ENCODE data around the gene DLG4. TPM values are rescaled to one million over a fixed set of nuclear protein-coding genes. Genes with fewer than 3 reads are reported as not detected.

DLG4 gene
- total RNA-seq, 3 donors from 2014 or later (not counting 1 experiment from before 2014, with no cell fraction given) = 6.7 to 11.2 (median 8.6) TPM

DNA sequence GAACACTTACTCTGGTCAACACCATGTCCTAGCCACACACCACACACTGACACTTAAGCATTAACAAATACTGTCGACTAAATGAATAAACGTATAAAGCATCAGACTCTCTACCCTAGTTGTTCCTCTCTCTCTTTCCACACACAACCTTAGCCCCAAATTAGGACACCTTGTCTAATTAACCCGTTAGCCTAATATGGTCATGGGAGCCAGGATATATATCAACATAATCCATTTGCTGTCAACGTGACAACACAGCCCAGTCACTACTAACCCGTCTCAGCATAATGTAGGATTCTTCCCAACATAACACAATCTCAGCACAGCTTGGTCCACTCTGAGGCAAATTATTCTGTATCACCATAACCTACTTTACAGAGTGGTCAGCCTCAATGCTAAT lies 12.5 kb upstream of the DLG4 start:
- Mint-ChIP-seq H3K4me1 (peaks cover 36 to 57% of the 10 kb centered on the region in 2 donors), H3K27me3 (ENCODE audit: low read depth in 2 of 2) (no peaks in the 10 kb centered on the region), H3K9me3 (no peaks in the 10 kb centered on the region), H3K36me3 (no peaks in the 10 kb centered on the region), H3K27ac (no peak overlapping the region), H3K4me3 (peak overlapping the region; percentile 26)
- Histone ChIP-seq H3K36me3 (ENCODE audit: control insufficient read depth, insufficient read depth, low read length) (peaks cover 46% of the 10 kb centered on the region), H3K4me1 (ENCODE audit: control insufficient read depth, insufficient read depth, low read length) (peaks cover 31% of the 10 kb centered on the region), H3K4me3 (ENCODE audit: low read length) (no peak overlapping the region), H3K27ac (ENCODE audit: low read length) (no peak overlapping the region), H3K9me3 (ENCODE audit: control insufficient read depth, insufficient read depth, low read length) (no peaks in the 10 kb centered on the region), H3K27me3 (ENCODE audit: control insufficient read depth, insufficient read depth, low read length) (no peaks in the 10 kb centered on the region)
- intact Hi-C loops (cut with micrococcal nuclease) = loop anchor here (5.0 kb wide), 1 partner anchor 905 kb away; no protein-coding TSS in a partner anchor
- DNase-seq (no peak), ATAC-seq (no peak)
- 94% methylated on average over 5 of the region's 5 CpGs for WGBS (ENCODE audit: insufficient coverage)
- TF ChIP-seq, protein P1, sequence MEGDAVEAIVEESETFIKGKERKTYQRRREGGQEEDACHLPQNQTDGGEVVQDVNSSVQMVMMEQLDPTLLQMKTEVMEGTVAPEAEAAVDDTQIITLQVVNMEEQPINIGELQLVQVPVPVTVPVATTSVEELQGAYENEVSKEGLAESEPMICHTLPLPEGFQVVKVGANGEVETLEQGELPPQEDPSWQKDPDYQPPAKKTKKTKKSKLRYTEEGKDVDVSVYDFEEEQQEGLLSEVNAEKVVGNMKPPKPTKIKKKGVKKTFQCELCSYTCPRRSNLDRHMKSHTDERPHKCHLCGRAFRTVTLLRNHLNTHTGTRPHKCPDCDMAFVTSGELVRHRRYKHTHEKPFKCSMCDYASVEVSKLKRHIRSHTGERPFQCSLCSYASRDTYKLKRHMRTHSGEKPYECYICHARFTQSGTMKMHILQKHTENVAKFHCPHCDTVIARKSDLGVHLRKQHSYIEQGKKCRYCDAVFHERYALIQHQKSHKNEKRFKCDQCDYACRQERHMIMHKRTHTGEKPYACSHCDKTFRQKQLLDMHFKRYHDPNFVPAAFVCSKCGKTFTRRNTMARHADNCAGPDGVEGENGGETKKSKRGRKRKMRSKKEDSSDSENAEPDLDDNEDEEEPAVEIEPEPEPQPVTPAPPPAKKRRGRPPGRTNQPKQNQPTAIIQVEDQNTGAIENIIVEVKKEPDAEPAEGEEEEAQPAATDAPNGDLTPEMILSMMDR (IDR thresholded peaks at IDR 0.05) = no peak

DNA sequence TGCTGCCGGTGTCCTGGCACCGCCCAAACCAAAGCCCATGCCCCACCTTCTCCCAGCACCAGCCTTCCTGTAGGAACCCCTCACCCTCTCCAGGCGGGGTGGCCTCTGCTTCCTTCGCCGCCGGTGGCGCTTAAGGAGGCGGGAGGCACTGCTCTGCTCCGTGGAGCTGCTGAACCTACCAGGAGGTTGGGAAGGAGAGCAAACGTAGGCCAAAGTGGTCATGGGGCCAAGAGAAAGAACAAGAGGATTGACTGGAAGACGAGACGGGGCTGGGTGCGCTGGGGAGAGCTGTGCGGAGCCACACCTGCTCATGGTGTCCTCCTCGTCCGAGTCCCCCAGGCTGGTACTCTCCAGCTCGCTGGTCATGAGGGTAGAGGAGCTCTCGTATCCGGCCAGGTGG lies 9.9 kb upstream of the DLG4 start:
- Histone ChIP-seq H3K4me1 (ENCODE audit: control insufficient read depth, insufficient read depth, low read length) (peaks cover 17% of the 10 kb centered on the region), H3K4me3 (ENCODE audit: low read length) (no peak overlapping the region), H3K36me3 (ENCODE audit: control insufficient read depth, insufficient read depth, low read length) (peaks cover 53% of the 10 kb centered on the region), H3K27ac (ENCODE audit: low read length) (no peak overlapping the region), H3K27me3 (ENCODE audit: control insufficient read depth, insufficient read depth, low read length) (no peaks in the 10 kb centered on the region), H3K9me3 (ENCODE audit: control insufficient read depth, insufficient read depth, low read length) (no peaks in the 10 kb centered on the region)
- WGBS (ENCODE audit: insufficient coverage) = 97% methylated on average over 19 of the region's 19 CpGs
- TF ChIP-seq, protein P1 (IDR thresholded peaks at IDR 0.05) = no peak
- Mint-ChIP-seq H3K36me3 (no peaks in the 10 kb centered on the region), H3K27me3 (ENCODE audit: low read depth in 2 of 2) (no peaks in the 10 kb centered on the region), H3K4me1 (peaks cover 18 to 36% of the 10 kb centered on the region in 2 donors), H3K4me3 (no peak overlapping the region), H3K27ac (no peak overlapping the region), H3K9me3 (no peaks in the 10 kb centered on the region)
- intact Hi-C loops (cut with micrococcal nuclease) = no loop called here
- no peak for ATAC-seq
- no peak for DNase-seq

DNA sequence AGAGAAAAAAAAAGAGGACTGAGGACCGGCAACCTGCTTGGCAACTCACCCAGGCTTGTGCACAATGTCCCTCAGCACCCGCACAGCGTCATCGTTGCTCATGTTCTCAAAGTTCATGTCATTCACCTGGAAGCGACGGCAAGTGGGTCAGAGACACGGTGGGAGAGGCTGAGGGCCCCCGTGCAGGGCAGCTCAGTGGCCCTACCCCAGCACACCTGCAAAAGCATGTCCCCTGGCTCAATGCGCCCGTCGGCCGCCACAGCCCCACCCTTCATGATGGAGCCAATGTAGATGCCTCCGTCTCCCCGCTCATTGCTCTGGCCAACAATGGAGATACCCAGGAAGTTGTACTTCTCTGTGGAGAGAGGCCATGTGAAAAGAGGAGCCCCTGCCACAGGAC lies 9.3 kb upstream of the DLG4 start:
- peaks cover 57% of the 10 kb centered on the region for H3K36me3 ChIP-seq (ENCODE audit: control insufficient read depth, insufficient read depth, low read length)
- intact Hi-C loops (cut with micrococcal nuclease) = no loop called here
- DNase-seq (no peak), ATAC-seq (no peak)
- H3K4me3 ChIP-seq (ENCODE audit: low read length) = no peak overlapping the region
- Mint-ChIP-seq H3K4me3 (no peak overlapping the region), H3K4me1 (peaks cover 18 to 30% of the 10 kb centered on the region in 2 donors), H3K36me3 (no peaks in the 10 kb centered on the region), H3K27ac (no peak overlapping the region), H3K27me3 (ENCODE audit: low read depth in 2 of 2) (no peaks in the 10 kb centered on the region), H3K9me3 (no peaks in the 10 kb centered on the region)
- H3K4me1 ChIP-seq (ENCODE audit: control insufficient read depth, insufficient read depth, low read length) = peaks cover 15% of the 10 kb centered on the region
- TF ChIP-seq, protein P1 (IDR thresholded peaks at IDR 0.05) = no peak
- H3K27me3 ChIP-seq (ENCODE audit: control insufficient read depth, insufficient read depth, low read length) = no peaks in the 10 kb centered on the region
- WGBS (ENCODE audit: insufficient coverage) = 97% methylated on average over 14 of the region's 14 CpGs
- no peaks in the 10 kb centered on the region for H3K9me3 ChIP-seq (ENCODE audit: control insufficient read depth, insufficient read depth, low read length)
- H3K27ac ChIP-seq (ENCODE audit: low read length) = no peak overlapping the region

All from natural killer cell (primary cell).